A549 (cell line): ENCODE results near the gene ARL3. TPM values are rescaled to one million over a fixed set of nuclear protein-coding genes. Genes with fewer than 3 reads are reported as not detected.
A peak's percentile ranks its signal among the peaks of the same experiment; 100 is the strongest.

ENCODE experiments used
- ATAC-seq, 2 experiments: fragments of 200-7000 bp in 1 of 2; fragments of >200 bp in 1 of 2; cut with Nextera tagmentation in 1 of 2; cut with Tn5 transposase in 1 of 2; 3 replicates each; pipeline versions ENCODE4 v1.8.0 to v1.9.1; 2018 to 2020; ENCODE audit warnings: mild to moderate bottlenecking in 1 of 2, moderate library complexity in 1 of 2
- CTCF ChIA-PET: fragments of 300-600 bp; sonication (Branson Sonifier 250); formaldehyde crosslinking; extraction: SDS; loops from one replicate; lab custom pipeline; 2021; ENCODE audit warnings: antibody characterized with exemption, inconsistent platforms; lab: Yijun Ruan, JAX
- POLR2A ChIA-PET: fragments of 350-600 bp; formaldehyde crosslinking; extraction: SDS; loops from one replicate; lab custom pipeline; 2021; ENCODE audit warnings: antibody characterized with exemption, inconsistent platforms; lab: Yijun Ruan, JAX
- DNase-seq, 2 experiments: peaks; one replicate each; pipeline versions ENCODE4 v3.0.0 to v3.0.0-alpha.2; 2011 to 2016; ENCODE audit warnings: low read depth in 1 of 2, low spot score in 1 of 2
- FAIRE-seq: peaks from 2 replicates; lab custom pipeline; 2011; peaks lifted over from hg19 to GRCh38; lab: Jason Lieb, UNC
- H3K27ac ChIP-seq, 2 experiments: fragments of >200 bp; sonication (Bioruptor Twin); formaldehyde crosslinking; 3 replicates each; pipeline ENCODE4 v1.5.1; 2016 to 2017
- H3K4me1 ChIP-seq: fragments of >200 bp; sonication (Bioruptor Twin); formaldehyde crosslinking; 3 replicates; pipeline ENCODE4 v1.6.1; 2016
- H3K4me2 ChIP-seq: fragments of >200 bp; sonication (Bioruptor Twin); formaldehyde crosslinking; 3 replicates; pipeline ENCODE4 v1.6.1; 2016
- H3K4me3 ChIP-seq: fragments of >200 bp; sonication (Bioruptor Twin); formaldehyde crosslinking; 3 replicates; pipeline ENCODE4 v1.5.1; 2016
- H3K9me3 ChIP-seq: fragments of >200 bp; sonication (Bioruptor Twin); formaldehyde crosslinking; 3 replicates; pipeline ENCODE4 v1.6.1; 2016
- BHLHE40 ChIP-seq: IDR thresholded peaks from 2 replicates; pipeline ENCODE4 v1.6.1; 2012; ENCODE audit warnings: low read depth, low read length, inconsistent platforms
- CBX2 ChIP-seq: fragments of 200-600 bp; sonication (generic); IDR thresholded peaks from 2 replicates; pipeline ENCODE4 v1.6.1; 2016; ENCODE audit warnings: low read depth, mild to moderate bottlenecking, borderline replicate concordance
- CBX8 ChIP-seq: fragments of 200-600 bp; sonication (generic); IDR thresholded peaks from 2 replicates; pipeline ENCODE4 v1.6.1; 2016
- CHD2 ChIP-seq: fragments of 150-350 bp; IDR thresholded peaks from 2 replicates; pipeline ENCODE4 v1.6.1; 2014; ENCODE audit warnings: low read length; ENCODE audit not compliant: partially characterized antibody
- EHMT2 ChIP-seq: fragments of 200-600 bp; sonication (generic); IDR thresholded peaks from 2 replicates; pipeline ENCODE4 v1.6.1; 2016; ENCODE audit warnings: antibody characterized with exemption, low read depth, mild to moderate bottlenecking, moderate library complexity
- ESRRA ChIP-seq: fragments of 150-350 bp; IDR thresholded peaks from 2 replicates; pipeline ENCODE4 v1.6.1; 2014; ENCODE audit warnings: mild to moderate bottlenecking, low read length, borderline replicate concordance
- FOSL2 ChIP-seq, 2 experiments: fragments of 450-650 bp in 1 of 2; fragments of >200 bp in 1 of 2; sonication (Bioruptor Twin) in 1 of 2; formaldehyde crosslinking; IDR thresholded peaks; 2 replicates each; pipeline versions ENCODE4 v1.5.0 to v1.6.1; 2016 to 2020; ENCODE audit warnings: mild to moderate bottlenecking in 1 of 2, moderate library complexity in 1 of 2
- HES2 ChIP-seq: fragments of >200 bp; sonication (Bioruptor Twin); formaldehyde crosslinking; IDR thresholded peaks from 2 replicates; pipeline ENCODE4 v1.6.1; 2016
- HMGXB4 ChIP-seq: fragments of 250-450 bp; sonication (Bioruptor Pico); IDR thresholded peaks from 2 replicates; pipeline ENCODE4 v1.5.0; 2021; ENCODE audit warnings: mild to moderate bottlenecking, moderate library complexity, borderline replicate concordance
- JUN ChIP-seq, 2 experiments: fragments of >200 bp; sonication (Bioruptor Twin); formaldehyde crosslinking; IDR thresholded peaks; 2 replicates in 1 of 2; 3 replicates in 1 of 2; pipeline ENCODE4 v1.6.1; 2016 to 2017
- JUNB ChIP-seq: fragments of >200 bp; sonication (Bioruptor Twin); formaldehyde crosslinking; IDR thresholded peaks from 2 replicates; pipeline ENCODE4 v1.6.1; 2016
- MAFK ChIP-seq: fragments of 450-650 bp; IDR thresholded peaks from 2 replicates; pipeline ENCODE4 v1.6.1; 2014; ENCODE audit not compliant: partially characterized antibody
- NR3C1 ChIP-seq: fragments of >200 bp; sonication (Bioruptor Twin); formaldehyde crosslinking; IDR thresholded peaks from 3 replicates; pipeline ENCODE4 v1.6.1; 2017
- PHF8 ChIP-seq: fragments of 200-600 bp; sonication (generic); IDR thresholded peaks from 2 replicates; pipeline ENCODE4 v1.6.1; 2016; ENCODE audit warnings: low read depth, mild to moderate bottlenecking, antibody characterized with exemption, moderate library complexity, borderline replicate concordance
- POLR2A ChIP-seq: IDR thresholded peaks from 2 replicates; pipeline ENCODE4 v1.6.1; 2012; ENCODE audit warnings: mild to moderate bottlenecking, low read length
- POLR2AphosphoS2 ChIP-seq: conservative IDR thresholded peaks from 2 replicates; pipeline ENCODE4 v1.6.1; 2012; ENCODE audit warnings: low read length, improper control_type of control experiment, inconsistent platforms
- RAD21 ChIP-seq, 2 experiments: fragments of >200 bp in 1 of 2; sonication (Bioruptor Twin) in 1 of 2; formaldehyde crosslinking in 1 of 2; IDR thresholded peaks in 1 of 2; conservative IDR thresholded peaks in 1 of 2; 2 replicates in 1 of 2; 3 replicates in 1 of 2; pipeline ENCODE4 v1.6.1; 2012 to 2018; ENCODE audit warnings: inconsistent platforms in 1 of 2
- RFX5 ChIP-seq: fragments of 450-650 bp; IDR thresholded peaks from 2 replicates; pipeline ENCODE4 v1.7.1; 2014; ENCODE audit warnings: antibody characterized with exemption, mild to moderate bottlenecking, moderate library complexity
- SMC3 ChIP-seq: fragments of >200 bp; sonication (Bioruptor Twin); formaldehyde crosslinking; IDR thresholded peaks from 3 replicates; pipeline ENCODE4 v1.6.1; 2018; ENCODE audit warnings: inconsistent platforms
- SREBF2 ChIP-seq: fragments of 450-650 bp; IDR thresholded peaks from 2 replicates; pipeline ENCODE4 v1.6.1; 2014; ENCODE audit warnings: mild to moderate bottlenecking, moderate library complexity
- USF2 ChIP-seq: fragments of 450-650 bp; IDR thresholded peaks from 2 replicates; pipeline ENCODE4 v1.6.1; 2014; ENCODE audit warnings: antibody characterized with exemption
- ZSCAN20 ChIP-seq: fragments of 250-450 bp; sonication (Bioruptor Pico); IDR thresholded peaks from 2 replicates; pipeline ENCODE4 v1.8.0; 2022; ENCODE audit warnings: mild to moderate bottlenecking, moderate library complexity
- WGBS: methylation state at CpG from one replicate; pipeline ENCODE4 v1.1.6; 2017; ENCODE audit errors: missing lambda C conversion rate; 5-methylcytosine and 5-hydroxymethylcytosine counted together
- polyA plus RNA-seq, 4 experiments: library from polyadenylated mRNA; depleted of rRNA in 3 of 4; stranded (reverse); fragments of >200 nt; fragmentation: RNase III in 1 of 4; extraction: RNeasy Plus Mini Kit Qiagen cat#74134 plus additional on column Dnase treatment in 1 of 4; gene quantifications; 2 replicates in 3 of 4; 3 replicates in 1 of 4; pipeline ENCODE4 v1.2.3, GENCODE V29; 2011 to 2017
- TF ChIP-seq, protein P1 (sequence below): fragments of >200 bp; sonication (Bioruptor Twin); formaldehyde crosslinking; IDR thresholded peaks from 3 replicates; pipeline ENCODE4 v1.6.1; 2016

ARL3 gene
- polyA plus RNA-seq, 2 of the 4 experiments (the other 2 are of a cell fraction): 20.2 to 21.3 TPM

- CTCF ChIA-PET: interaction anchor here (0.7 to 3.8 kb wide), 20 partner anchors 10 to 145 kb away, joined by 3 to 38 read pairs (median 4); partner anchors contain the start of genes ACTR1A, ARL3, SFXN2 and SUFU
- no peak for FAIRE-seq
- under 1% methylated on average over 29 of the region's 29 CpGs for WGBS
Observed at GRCh38 chr10:102645741-102646609, 68.2 kb downstream of the ARL3 start.

DNA sequence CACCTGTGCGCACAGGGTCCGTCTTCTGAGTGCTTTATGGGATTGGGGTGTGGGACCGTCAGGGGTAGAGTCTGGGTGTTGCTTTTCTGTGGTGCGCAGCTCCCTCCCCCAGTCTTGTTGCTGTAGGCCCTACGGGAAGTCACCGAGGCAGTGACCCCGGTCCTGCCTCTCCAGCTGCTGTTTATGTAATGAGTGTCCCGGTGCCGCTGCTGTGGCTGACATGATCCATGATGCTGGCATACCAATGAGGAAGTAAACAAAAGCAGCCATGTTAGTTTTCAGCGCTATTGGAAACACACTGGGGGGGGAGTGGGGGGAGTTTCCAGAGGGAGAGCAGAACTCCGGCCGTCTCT, 68.8 kb downstream of the ARL3 start:
- Histone ChIP-seq H3K27ac (peak overlapping the region; percentile 98), H3K4me2 (peak overlapping the region; percentile 99), H3K4me1 (peaks cover 22% of the 10 kb centered on the region), H3K9me3 (no peaks in the 10 kb centered on the region), H3K4me3 (peak overlapping the region; percentile 94)
- 4% methylated on average over 12 of the region's 12 CpGs for WGBS
- DNase-seq: peak; percentile 55 to 74
- no peak for FAIRE-seq
- ChIA-PET POLR2A (interaction anchor here (0.9 to 2.5 kb wide), 7 partner anchors 10 to 272 kb away, joined by 3 to 15 read pairs (median 4); partner anchors contain the start of genes ACTR1A, ARL3, CNNM2 and SFXN2), CTCF (interaction anchor here (0.6 to 3.8 kb wide), 31 partner anchors 11 to 707 kb away, joined by 3 to 38 read pairs (median 4); partner anchors contain the start of genes ACTR1A, ARL3, SFXN2 and SUFU)
- TF ChIP-seq CBX2 (no peak), MAFK (no peak), PHF8 (no peak), USF2 (no peak), EHMT2 (no peak), SMC3 (no peak), RAD21 (conservative IDR thresholded peaks at IDR 0.05 in 1 of 2, IDR thresholded peaks at IDR 0.05 in 1 of 2) (no peak), CHD2 (no peak), SREBF2 (no peak), FOSL2 (IDR thresholded peaks at IDR 0.05) (no peak), FOSL2 (CRISPR knock-in tag; IDR thresholded peaks at IDR 0.05) (no peak), ESRRA (no peak), CBX8 (no peak), POLR2AphosphoS2 (no peak), BHLHE40 (no peak), ZSCAN20 (CRISPR knock-in tag) (no peak), HES2 (no peak), JUN (IDR thresholded peaks at IDR 0.05) (no peak), RFX5 (no peak), NR3C1 (no peak)
- ATAC-seq: peak; percentile 7 to 26; a peak in 4 of 6 replicates

More at GRCh38 chr10:102645741-102646609, 68.2 kb downstream of the ARL3 start:
- DNase-seq (peak; percentile 66 to 70), ATAC-seq (peak in 1 of 2 experiments; percentile 21; a peak in 3 of 6 replicates)
- H3K4me2 ChIP-seq: peak overlapping the region; percentile 99
- TF ChIP-seq FOSL2 (IDR thresholded peaks at IDR 0.05) (0 out of 2 replicates have a peak, but pooled peaks have one; percentile 7), FOSL2 (CRISPR knock-in tag; IDR thresholded peaks at IDR 0.05) (peak; percentile 80), POLR2A (peak; percentile 14; the same call in 1 of the 2 replicates), JUNB (0 out of 2 replicates have a peak, but pooled peaks have one; percentile 34), HMGXB4 (CRISPR knock-in tag) (no peak)
- TF ChIP-seq, protein P1, sequence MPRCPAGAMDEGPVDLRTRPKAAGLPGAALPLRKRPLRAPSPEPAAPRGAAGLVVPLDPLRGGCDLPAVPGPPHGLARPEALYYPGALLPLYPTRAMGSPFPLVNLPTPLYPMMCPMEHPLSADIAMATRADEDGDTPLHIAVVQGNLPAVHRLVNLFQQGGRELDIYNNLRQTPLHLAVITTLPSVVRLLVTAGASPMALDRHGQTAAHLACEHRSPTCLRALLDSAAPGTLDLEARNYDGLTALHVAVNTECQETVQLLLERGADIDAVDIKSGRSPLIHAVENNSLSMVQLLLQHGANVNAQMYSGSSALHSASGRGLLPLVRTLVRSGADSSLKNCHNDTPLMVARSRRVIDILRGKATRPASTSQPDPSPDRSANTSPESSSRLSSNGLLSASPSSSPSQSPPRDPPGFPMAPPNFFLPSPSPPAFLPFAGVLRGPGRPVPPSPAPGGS: 0 out of 3 replicates have a peak, but pooled peaks have one; percentile 8
- H3K4me3 ChIP-seq: peak overlapping the region; percentile 94
- no peaks in the 10 kb centered on the region for H3K9me3 ChIP-seq
- H3K4me1 ChIP-seq: peaks cover 26% of the 10 kb centered on the region
- peak overlapping the region; percentile 98 for H3K27ac ChIP-seq
- POLR2A ChIA-PET: interaction anchor here (0.8 to 2.5 kb wide), 7 partner anchors 9 to 272 kb away, joined by 3 to 15 read pairs (median 3); partner anchors contain the start of genes ACTR1A, ARL3, CNNM2 and SFXN2
